Retinal pigment epithelial cell (primary cell): ENCODE measurements around the gene MESP2.

ENCODE experiments used
- DNase-seq: peaks from one replicate; pipeline ENCODE4 v3.0.0-alpha.2; 2010; ENCODE audit warnings: low read depth
- H3K4me3 ChIP-seq: 2 replicates; pipeline ENCODE4 v1.5.1; 2011; ENCODE audit warnings: mild to moderate bottlenecking, low read length, control low read depth, moderate library complexity
- TF ChIP-seq, protein P1 (sequence below): conservative IDR thresholded peaks from 2 replicates; pipeline ENCODE4 v1.5.1; 2011; ENCODE audit warnings: low read depth, low read length, control low read depth, inconsistent platforms

MESP2 gene

DNA sequence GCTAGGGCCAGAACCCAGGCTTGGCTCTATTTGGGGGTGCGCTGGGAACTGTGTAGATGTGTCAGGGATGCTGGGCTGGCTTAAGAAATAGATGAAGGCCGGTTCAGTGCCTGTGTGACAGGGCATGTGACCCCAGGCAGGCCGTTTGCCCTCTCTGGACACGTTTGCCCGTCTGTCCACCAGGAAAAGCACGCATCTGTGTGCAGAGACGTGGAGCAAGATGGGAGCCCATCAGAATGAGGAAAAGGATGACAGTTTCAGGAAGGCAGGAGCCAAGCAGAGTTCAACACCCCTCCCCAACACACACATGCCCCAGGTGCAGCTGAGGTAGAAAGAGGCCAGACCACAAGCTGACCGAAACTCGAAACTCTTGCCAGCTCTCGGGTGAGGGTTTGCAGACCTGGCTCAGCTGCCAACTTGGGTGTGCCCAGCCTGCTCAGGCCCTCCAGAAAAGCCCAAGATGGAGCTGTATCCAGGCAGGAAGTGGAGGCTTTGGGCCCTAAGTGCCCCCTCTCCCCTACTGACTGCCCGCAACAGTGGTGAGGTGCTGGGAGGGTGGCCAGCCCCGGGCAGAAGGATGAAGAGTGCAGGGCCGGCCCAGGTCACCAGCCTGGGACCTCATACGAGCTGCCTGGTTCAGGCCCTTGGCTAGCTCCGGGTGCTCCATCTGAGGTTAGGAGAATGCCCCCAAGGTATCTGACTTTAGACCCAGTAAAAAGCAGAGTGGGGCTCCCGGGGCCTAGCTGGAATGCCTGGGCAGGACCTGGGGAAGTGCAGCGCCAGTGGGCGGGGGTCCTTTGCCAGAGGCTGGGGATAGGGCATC is 14.9 kb upstream of the MESP2 start:
- no peak overlapping the region for H3K4me3 ChIP-seq
- DNase-seq: no peak
- TF ChIP-seq, protein P1, sequence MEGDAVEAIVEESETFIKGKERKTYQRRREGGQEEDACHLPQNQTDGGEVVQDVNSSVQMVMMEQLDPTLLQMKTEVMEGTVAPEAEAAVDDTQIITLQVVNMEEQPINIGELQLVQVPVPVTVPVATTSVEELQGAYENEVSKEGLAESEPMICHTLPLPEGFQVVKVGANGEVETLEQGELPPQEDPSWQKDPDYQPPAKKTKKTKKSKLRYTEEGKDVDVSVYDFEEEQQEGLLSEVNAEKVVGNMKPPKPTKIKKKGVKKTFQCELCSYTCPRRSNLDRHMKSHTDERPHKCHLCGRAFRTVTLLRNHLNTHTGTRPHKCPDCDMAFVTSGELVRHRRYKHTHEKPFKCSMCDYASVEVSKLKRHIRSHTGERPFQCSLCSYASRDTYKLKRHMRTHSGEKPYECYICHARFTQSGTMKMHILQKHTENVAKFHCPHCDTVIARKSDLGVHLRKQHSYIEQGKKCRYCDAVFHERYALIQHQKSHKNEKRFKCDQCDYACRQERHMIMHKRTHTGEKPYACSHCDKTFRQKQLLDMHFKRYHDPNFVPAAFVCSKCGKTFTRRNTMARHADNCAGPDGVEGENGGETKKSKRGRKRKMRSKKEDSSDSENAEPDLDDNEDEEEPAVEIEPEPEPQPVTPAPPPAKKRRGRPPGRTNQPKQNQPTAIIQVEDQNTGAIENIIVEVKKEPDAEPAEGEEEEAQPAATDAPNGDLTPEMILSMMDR: no peak

DNA sequence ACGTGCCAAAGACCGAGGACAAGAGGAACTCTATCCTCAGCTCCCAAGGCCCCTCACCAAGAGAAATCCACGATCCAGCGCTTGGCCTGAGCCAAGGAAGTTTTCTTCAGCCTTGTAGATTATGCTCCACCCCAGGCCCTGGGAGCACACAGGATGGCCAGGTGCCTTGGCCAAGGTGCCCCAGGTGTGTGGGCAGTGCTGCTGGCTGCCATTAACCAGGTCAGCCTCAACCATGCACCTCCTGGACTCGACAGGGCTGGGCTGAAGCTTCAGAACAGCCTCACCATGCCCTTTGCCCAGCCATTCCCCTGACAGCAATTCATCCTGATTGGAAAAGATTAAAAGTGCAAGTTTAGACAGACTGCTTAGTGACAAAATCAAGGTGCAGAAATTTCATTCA is 14.2 kb upstream of the MESP2 start:
- DNase-seq: no peak
- H3K4me3 ChIP-seq: no peak overlapping the region
- TF ChIP-seq, protein P1: no peak

DNA sequence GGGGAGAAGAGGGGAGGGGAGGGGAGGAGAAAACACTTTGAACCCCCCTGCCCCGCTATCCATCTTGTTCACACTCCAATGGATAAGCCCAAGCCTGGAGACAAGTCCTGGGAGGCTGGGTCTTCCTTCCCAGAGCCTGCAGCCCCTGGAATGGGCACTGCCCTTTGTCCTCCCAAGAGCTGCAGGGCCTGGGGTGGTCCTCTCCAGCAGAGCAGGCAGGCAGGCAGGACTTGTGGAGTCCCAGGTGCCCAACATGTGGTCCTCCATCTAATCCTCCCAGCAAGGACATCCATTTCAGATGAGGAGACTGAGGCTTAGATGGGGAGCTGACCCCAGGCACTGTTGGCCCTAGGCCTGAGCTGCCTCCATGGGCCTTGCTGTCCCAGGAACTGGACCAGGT is 10.4 kb upstream of the MESP2 start:
- TF ChIP-seq, protein P1: no peak
- H3K4me3 ChIP-seq: no peak overlapping the region
- no peak for DNase-seq

DNA sequence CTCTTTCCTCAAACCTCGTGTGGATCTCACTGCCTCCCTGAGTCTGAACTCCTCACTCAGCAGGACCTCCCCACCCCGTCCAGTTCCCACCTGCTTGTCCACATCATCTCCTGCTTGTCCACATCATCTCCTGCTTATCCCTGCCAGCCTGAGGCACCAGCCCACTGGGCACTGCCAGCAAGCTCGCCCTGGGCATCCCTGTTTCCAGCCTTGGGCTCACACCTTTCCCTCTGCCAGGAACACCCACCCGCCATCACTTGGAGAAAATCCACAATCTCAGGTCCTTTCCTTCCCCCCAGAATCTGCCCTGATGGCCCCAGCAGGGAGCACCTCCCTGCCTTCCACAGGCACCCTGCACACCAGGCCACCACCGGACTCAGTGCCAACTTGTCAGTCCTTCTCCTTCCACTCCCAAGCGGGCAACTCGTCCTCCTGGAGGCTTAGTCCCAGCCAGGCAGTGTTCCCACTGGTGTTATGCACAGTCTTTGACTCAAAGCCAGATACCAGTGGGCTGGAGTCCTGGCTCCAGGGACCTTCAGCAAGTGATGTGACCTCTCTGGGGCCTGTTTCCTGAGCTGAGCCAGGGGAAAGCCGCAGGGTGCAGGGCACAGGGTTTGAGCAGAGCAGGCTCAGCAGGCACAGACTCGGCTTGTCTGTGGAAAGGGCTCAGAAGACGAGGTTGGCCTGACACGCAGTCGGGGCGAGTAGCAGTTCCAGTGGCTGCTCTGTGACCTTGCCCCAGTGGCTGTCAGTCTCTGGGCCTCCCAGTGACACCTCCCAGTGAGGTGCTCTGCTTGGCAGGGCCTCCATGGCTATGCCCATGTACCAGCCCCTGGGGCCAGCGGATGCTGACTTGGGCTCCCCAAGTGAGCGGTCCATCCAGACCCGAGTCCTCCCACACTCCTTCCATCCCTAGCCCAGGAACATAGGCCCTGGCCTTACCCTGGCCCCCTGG is 9.5 kb upstream of the MESP2 start:
- DNase-seq: no peak
- TF ChIP-seq, protein P1: no peak
- no peak overlapping the region for H3K4me3 ChIP-seq

DNA sequence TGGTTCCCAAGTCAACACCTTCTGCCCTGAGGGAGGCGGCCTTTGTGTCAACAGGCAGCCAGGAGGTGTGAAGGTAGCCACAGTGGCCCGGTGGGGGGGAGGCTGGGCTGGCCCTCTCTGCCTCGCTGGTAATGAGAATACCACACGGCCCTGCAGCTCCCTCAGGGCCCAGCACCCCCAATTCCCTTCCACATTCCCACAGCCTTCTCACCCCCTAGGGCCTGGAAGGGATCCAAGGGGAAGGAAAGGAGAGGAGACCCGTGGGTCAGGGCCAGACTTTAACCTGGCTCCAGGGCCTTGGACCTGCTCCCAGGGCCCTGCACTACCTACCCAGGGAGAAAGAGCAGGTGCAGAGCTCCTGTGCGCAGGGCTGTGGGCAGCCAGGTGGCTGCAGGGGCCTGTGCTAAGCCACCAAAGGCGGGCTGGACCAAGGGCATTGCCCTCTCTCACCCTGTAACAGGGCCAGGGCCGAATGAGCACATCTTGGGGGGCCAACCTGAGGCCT is 8.7 kb upstream of the MESP2 start:
- no peak for DNase-seq
- TF ChIP-seq, protein P1: no peak
- H3K4me3 ChIP-seq: no peak overlapping the region

DNA sequence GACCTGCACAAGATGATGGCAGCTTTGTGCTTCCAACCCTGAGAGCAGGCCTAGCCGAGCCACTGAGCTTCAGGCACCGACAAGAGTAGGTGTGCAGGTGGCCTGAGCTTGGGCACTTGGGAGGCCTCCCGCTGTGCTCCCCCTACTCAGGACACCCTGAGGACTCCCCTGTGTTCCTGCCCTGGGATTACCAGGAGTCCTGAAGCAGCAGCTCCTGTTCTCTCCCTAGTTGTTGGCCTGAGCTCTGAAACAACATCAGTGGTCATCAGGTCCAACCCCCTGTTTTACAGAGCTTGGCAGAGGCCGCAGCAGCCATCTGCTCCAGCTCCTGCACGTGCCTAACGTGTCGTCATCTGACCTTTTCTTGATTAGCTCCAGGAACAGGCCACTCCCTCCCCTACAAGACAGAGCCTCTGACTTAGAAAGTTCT is 8.0 kb upstream of the MESP2 start:
- no peak for DNase-seq
- TF ChIP-seq, protein P1: no peak
- no peak overlapping the region for H3K4me3 ChIP-seq
